ENCODE data around the gene ASCL5.

DNA sequence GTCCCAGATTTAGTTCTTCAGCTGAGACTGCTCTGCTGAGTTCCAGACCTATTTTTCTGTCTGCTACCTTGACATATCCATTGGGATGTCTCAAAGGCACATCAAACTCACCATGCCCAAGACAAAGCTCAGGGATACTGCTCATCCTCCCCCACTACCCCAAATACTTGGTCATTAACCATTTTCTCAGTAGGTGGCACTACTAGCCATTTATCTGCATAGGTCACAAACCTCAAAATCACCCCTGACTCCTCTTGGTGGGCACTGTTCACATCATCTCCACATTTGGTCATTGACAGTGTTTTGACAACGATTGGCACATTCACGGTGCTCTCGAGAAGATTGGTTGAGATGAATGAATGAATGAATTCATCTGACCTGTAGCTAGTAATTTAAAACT is 46.8 kb downstream of the ASCL5 start:
- TF ChIP-seq FOXP2 (optimal IDR thresholded peaks at IDR 0.05; ENCODE audit: control extremely low read depth, extremely low read length, insufficient read depth) (no peak), POLR2AphosphoS5 (IDR thresholded peaks at IDR 0.05; ENCODE audit: borderline replicate concordance, low read depth, low read length) (no peak)
